ENCODE measurements around the gene SCYGR8.
A peak's percentile ranks its signal among the peaks of the same experiment; 100 is the strongest.
"Not testable (repeated sequence)": the region's sequence is repeated elsewhere in the genome, so short reads cannot be mapped to it uniquely, and the experiment has no call there.

DNA sequence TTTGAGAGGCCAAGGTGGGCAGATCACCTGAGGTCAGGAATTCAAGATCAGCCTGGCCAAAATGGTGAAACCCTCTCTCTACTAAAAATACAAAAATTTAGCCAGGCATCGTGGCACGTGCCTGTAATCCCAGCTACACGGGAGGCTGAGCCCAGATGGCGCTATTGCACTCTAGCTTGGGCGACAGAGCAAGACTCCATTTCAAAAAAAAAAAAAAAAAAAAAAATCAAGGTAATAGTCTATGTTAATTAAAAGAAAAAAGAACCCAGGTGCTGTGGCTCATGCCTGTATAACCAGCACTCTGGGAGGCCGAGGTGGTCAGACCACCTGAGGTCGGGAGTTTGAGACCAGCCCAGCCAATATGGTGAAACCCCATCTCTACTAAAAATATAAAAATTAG, 5.0 kb upstream of the SCYGR8 start:
- TF ChIP-seq SP1 (IDR thresholded peaks at IDR 0.05); FOXM1 (IDR thresholded peaks at IDR 0.05; ENCODE audit: borderline replicate concordance); SUZ12 (IDR thresholded peaks at IDR 0.05); CTBP1 (IDR thresholded peaks at IDR 0.05; ENCODE audit: borderline replicate concordance); ELF4 (IDR thresholded peaks at IDR 0.05); TARDBP (IDR thresholded peaks at IDR 0.05); ARNT (IDR thresholded peaks at IDR 0.05); HDGF (IDR thresholded peaks at IDR 0.05; ENCODE audit: borderline replicate concordance); LEF1 (IDR thresholded peaks at IDR 0.05; ENCODE audit: borderline replicate concordance); FOXA1 (IDR thresholded peaks at IDR 0.05); NFRKB (IDR thresholded peaks at IDR 0.05): not testable (repeated sequence)
- TF ChIP-seq ZNF384 (IDR thresholded peaks at IDR 0.05) = peak; percentile 75
- TF ChIP-seq, protein P1, sequence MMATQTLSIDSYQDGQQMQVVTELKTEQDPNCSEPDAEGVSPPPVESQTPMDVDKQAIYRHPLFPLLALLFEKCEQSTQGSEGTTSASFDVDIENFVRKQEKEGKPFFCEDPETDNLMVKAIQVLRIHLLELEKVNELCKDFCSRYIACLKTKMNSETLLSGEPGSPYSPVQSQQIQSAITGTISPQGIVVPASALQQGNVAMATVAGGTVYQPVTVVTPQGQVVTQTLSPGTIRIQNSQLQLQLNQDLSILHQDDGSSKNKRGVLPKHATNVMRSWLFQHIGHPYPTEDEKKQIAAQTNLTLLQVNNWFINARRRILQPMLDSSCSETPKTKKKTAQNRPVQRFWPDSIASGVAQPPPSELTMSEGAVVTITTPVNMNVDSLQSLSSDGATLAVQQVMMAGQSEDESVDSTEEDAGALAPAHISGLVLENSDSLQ (IDR thresholded peaks at IDR 0.05) = not testable (repeated sequence)
